ENCODE data around the gene CBLB. TPM values are rescaled to one million over a fixed set of nuclear protein-coding genes. Genes with fewer than 3 reads are reported as not detected.
A peak's percentile ranks its signal among the peaks of the same experiment; 100 is the strongest.

CBLB gene
- total RNA-seq, 1 donor from 2014 or later: 45.9 TPM

DNA sequence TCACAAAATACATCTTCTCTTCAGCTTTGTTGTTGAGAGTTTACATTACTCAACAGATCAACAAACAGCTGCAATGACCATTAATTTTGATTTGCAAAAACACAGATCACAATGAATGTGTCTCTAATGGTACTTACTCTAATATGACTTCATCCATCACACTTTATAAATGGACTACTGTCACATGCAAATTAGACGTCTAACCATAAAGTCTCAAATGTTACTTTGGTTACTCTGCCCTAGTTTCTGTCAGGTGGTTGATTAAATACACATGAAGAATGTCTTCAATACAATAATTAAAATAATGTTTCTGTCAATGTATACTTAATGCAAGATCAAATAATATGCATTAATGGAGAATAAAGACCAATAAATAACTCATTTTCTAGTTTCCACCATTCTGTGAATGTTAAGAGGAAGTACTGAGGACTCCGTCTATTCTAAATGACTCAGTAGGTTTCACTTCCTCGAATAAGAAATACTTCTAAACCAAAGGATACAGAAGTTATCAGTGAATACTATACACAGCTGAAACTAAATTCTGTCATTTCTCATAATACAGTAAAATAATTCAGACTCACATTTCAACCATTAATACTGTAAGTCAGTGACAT lies 145.8 kb downstream of the CBLB start:
- Histone ChIP-seq H3K4me1 (ENCODE audit: insufficient read depth, low read length) (no peaks in the 10 kb centered on the region), H3K79me2 (ENCODE audit: insufficient read depth, low read length) (no peaks in the 10 kb centered on the region), H3K27me3 (ENCODE audit: insufficient read depth, low read length) (no peaks in the 10 kb centered on the region), H3K9me3 (ENCODE audit: insufficient read depth, low read depth, low read length) (no peaks in the 10 kb centered on the region), H3K36me3 (ENCODE audit: insufficient read depth, low read length) (peaks cover 26% of the 10 kb centered on the region), H3K27ac (ENCODE audit: low read depth, low read length) (no peak overlapping the region), H4K20me1 (ENCODE audit: insufficient read depth, low read length) (no peaks in the 10 kb centered on the region), H3K4me3 (ENCODE audit: insufficient read depth, low read depth, low read length) (no peak overlapping the region), H3K4me2 (ENCODE audit: low read length) (no peak overlapping the region), H2AFZ (ENCODE audit: low read depth, low read length) (no peak overlapping the region), H3K9ac (ENCODE audit: low read length) (no peak overlapping the region)
- Mint-ChIP-seq H3K4me1 (ENCODE audit: low read depth, unreplicated experiment) (no peaks in the 10 kb centered on the region), H3K9me3 (ENCODE audit: unreplicated experiment) (peaks cover 10% of the 10 kb centered on the region), H3K4me3 (ENCODE audit: unreplicated experiment) (no peak overlapping the region), H3K27me3 (ENCODE audit: low read depth, unreplicated experiment) (no peaks in the 10 kb centered on the region), H3K36me3 (ENCODE audit: low read depth, unreplicated experiment) (peaks cover 25% of the 10 kb centered on the region), H3K27ac (ENCODE audit: unreplicated experiment) (no peak overlapping the region)
- TF ChIP-seq, protein P1, sequence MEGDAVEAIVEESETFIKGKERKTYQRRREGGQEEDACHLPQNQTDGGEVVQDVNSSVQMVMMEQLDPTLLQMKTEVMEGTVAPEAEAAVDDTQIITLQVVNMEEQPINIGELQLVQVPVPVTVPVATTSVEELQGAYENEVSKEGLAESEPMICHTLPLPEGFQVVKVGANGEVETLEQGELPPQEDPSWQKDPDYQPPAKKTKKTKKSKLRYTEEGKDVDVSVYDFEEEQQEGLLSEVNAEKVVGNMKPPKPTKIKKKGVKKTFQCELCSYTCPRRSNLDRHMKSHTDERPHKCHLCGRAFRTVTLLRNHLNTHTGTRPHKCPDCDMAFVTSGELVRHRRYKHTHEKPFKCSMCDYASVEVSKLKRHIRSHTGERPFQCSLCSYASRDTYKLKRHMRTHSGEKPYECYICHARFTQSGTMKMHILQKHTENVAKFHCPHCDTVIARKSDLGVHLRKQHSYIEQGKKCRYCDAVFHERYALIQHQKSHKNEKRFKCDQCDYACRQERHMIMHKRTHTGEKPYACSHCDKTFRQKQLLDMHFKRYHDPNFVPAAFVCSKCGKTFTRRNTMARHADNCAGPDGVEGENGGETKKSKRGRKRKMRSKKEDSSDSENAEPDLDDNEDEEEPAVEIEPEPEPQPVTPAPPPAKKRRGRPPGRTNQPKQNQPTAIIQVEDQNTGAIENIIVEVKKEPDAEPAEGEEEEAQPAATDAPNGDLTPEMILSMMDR (IDR thresholded peaks at IDR 0.05; ENCODE audit: insufficient read depth, low read depth, low read length): no peak
- TF ChIP-seq EZH2 (IDR thresholded peaks at IDR 0.05; ENCODE audit: insufficient read depth, low read length): no peak
- FAIRE-seq (peak; percentile 66), DNase-seq (ENCODE audit: low read depth) (no peak)

GRCh38 chr3:105719791-105720190 lies 149.0 kb downstream of the CBLB start:
- H3K4me3 Mint-ChIP-seq (ENCODE audit: unreplicated experiment): no peak overlapping the region
- DNase-seq (ENCODE audit: low read depth) (no peak), FAIRE-seq (no peak)
- no peaks in the 10 kb centered on the region for H3K4me1 Mint-ChIP-seq (ENCODE audit: low read depth, unreplicated experiment)
- no peak overlapping the region for H3K27ac ChIP-seq (ENCODE audit: low read depth, low read length)
- H3K9ac ChIP-seq (ENCODE audit: low read length): no peak overlapping the region
- H3K4me2 ChIP-seq (ENCODE audit: low read length): no peak overlapping the region
- H2AFZ ChIP-seq (ENCODE audit: low read depth, low read length): no peak overlapping the region
- TF ChIP-seq EZH2 (IDR thresholded peaks at IDR 0.05; ENCODE audit: insufficient read depth, low read length): no peak
- TF ChIP-seq, protein P1 (IDR thresholded peaks at IDR 0.05; ENCODE audit: insufficient read depth, low read depth, low read length): no peak
- H3K4me1 ChIP-seq (ENCODE audit: insufficient read depth, low read length): no peaks in the 10 kb centered on the region
- no peaks in the 10 kb centered on the region for H3K9me3 Mint-ChIP-seq (ENCODE audit: unreplicated experiment)
- H3K27ac Mint-ChIP-seq (ENCODE audit: unreplicated experiment): no peak overlapping the region
- H4K20me1 ChIP-seq (ENCODE audit: insufficient read depth, low read length): no peaks in the 10 kb centered on the region
- H3K36me3 Mint-ChIP-seq (ENCODE audit: low read depth, unreplicated experiment): peaks cover 12% of the 10 kb centered on the region
- no peak overlapping the region for H3K4me3 ChIP-seq (ENCODE audit: insufficient read depth, low read depth, low read length)
- H3K27me3 Mint-ChIP-seq (ENCODE audit: low read depth, unreplicated experiment): no peaks in the 10 kb centered on the region
- H3K9me3 ChIP-seq (ENCODE audit: insufficient read depth, low read depth, low read length): no peaks in the 10 kb centered on the region
- no peaks in the 10 kb centered on the region for H3K27me3 ChIP-seq (ENCODE audit: insufficient read depth, low read length)
- no peaks in the 10 kb centered on the region for H3K79me2 ChIP-seq (ENCODE audit: insufficient read depth, low read length)
- H3K36me3 ChIP-seq (ENCODE audit: insufficient read depth, low read length): peaks cover 21% of the 10 kb centered on the region

DNA sequence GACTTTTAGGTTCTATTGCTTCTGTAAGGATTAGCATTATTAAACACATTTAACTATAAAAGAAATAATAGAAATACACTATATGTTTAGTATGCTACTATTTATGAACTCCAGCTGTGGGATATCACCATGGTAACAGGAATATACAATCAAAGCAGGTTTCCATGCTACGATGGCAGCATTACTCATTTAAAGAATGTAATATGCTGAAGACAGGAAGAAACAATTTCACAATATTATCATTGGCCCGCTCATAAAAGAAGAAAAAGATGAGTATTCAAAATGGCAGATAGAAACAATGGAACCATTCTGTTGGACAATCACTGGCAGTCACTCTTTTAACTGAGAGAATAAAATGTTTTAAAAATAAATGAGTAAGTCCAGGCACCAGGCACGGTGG lies 153.4 kb downstream of the CBLB start:
- Histone ChIP-seq H3K27me3 (ENCODE audit: insufficient read depth, low read length) (no peaks in the 10 kb centered on the region), H3K79me2 (ENCODE audit: insufficient read depth, low read length) (no peaks in the 10 kb centered on the region), H3K27ac (ENCODE audit: low read depth, low read length) (peak overlapping the region; percentile 77), H3K4me1 (ENCODE audit: insufficient read depth, low read length) (no peaks in the 10 kb centered on the region), H3K4me2 (ENCODE audit: low read length) (no peak overlapping the region), H3K4me3 (ENCODE audit: insufficient read depth, low read depth, low read length) (no peak overlapping the region), H3K9me3 (ENCODE audit: insufficient read depth, low read depth, low read length) (no peaks in the 10 kb centered on the region), H4K20me1 (ENCODE audit: insufficient read depth, low read length) (no peaks in the 10 kb centered on the region), H3K36me3 (ENCODE audit: insufficient read depth, low read length) (peaks cover 28% of the 10 kb centered on the region), H3K9ac (ENCODE audit: low read length) (peak overlapping the region; percentile 26), H2AFZ (ENCODE audit: low read depth, low read length) (no peak overlapping the region)
- H3K27ac Mint-ChIP-seq (ENCODE audit: unreplicated experiment): no peak overlapping the region
- peak; percentile 5 for FAIRE-seq
- H3K36me3 Mint-ChIP-seq (ENCODE audit: low read depth, unreplicated experiment): peaks cover 24% of the 10 kb centered on the region
- TF ChIP-seq, protein P1 (IDR thresholded peaks at IDR 0.05; ENCODE audit: insufficient read depth, low read depth, low read length): no peak
- no peak for TF ChIP-seq EZH2 (IDR thresholded peaks at IDR 0.05; ENCODE audit: insufficient read depth, low read length)
- H3K27me3 Mint-ChIP-seq (ENCODE audit: low read depth, unreplicated experiment): no peaks in the 10 kb centered on the region
- no peaks in the 10 kb centered on the region for H3K4me1 Mint-ChIP-seq (ENCODE audit: low read depth, unreplicated experiment)
- H3K4me3 Mint-ChIP-seq (ENCODE audit: unreplicated experiment): no peak overlapping the region
- DNase-seq (ENCODE audit: low read depth): peak; percentile 69
- H3K9me3 Mint-ChIP-seq (ENCODE audit: unreplicated experiment): no peaks in the 10 kb centered on the region

All from astrocyte (in vitro differentiated cells and primary cell).